Astrocyte of the hippocampus (primary cell): Measurements from ENCODE around the gene SPATA25.
"Not testable (repeated sequence)": the region's sequence is repeated elsewhere in the genome, so short reads cannot be mapped to it uniquely, and the experiment has no call there.

ENCODE experiments used
- DNase-seq: peaks from one replicate; pipeline ENCODE4 v3.0.0; 2011; ENCODE audit warnings: low read depth, low spot score

SPATA25 gene

GRCh38 chr20:45887346-45887715, at the start of gene SPATA25:
Gene SPATA25 (minus strand): TSS chr20:45887622. CDS start chr20:45887590, 32 bp downstream.
- no peak for DNase-seq

- DNase-seq, result no peak
Measured at GRCh38 chr20:45935416-45936046, 48.1 kb upstream of the SPATA25 start.

GRCh38 chr20:45934586-45935415, 47.4 kb upstream of the SPATA25 start, which contains the start of gene PCIF1:
Gene PCIF1 (plus strand): TSS chr20:45934683. CDS start chr20:45939000, 4,317 bp downstream.
- peak; percentile 100 for DNase-seq

GRCh38 chr20:45934046-45934585, 46.7 kb upstream of the SPATA25 start:
- DNase-seq, result peak; percentile 63

- DNase-seq, result peak; percentile 81
Measured at GRCh38 chr20:45933266-45934045, 46.0 kb upstream of the SPATA25 start.

- not testable (repeated sequence) for DNase-seq
Measured at GRCh38 chr20:45931680-45932079, 44.3 kb upstream of the SPATA25 start.

GRCh38 chr20:45927071-45927878, 39.9 kb upstream of the SPATA25 start:
- no peak for DNase-seq

- no peak for DNase-seq
Measured at GRCh38 chr20:45926731-45927070, 39.3 kb upstream of the SPATA25 start.

- DNase-seq, result no peak
Measured at GRCh38 chr20:45925821-45926506, 38.5 kb upstream of the SPATA25 start.

GRCh38 chr20:45924391-45925261, 37.2 kb upstream of the SPATA25 start:
- no peak for DNase-seq

GRCh38 chr20:45921337-45922189, 34.1 kb upstream of the SPATA25 start:
- DNase-seq, result no peak

- DNase-seq, result no peak
Measured at GRCh38 chr20:45920462-45921336, 33.3 kb upstream of the SPATA25 start.

- DNase-seq, result peak; percentile 78
Measured at GRCh38 chr20:45919542-45920399, 32.3 kb upstream of the SPATA25 start.

- no peak for DNase-seq
Measured at GRCh38 chr20:45918779-45919537, 31.5 kb upstream of the SPATA25 start.

GRCh38 chr20:45918182-45918737, 30.8 kb upstream of the SPATA25 start:
- DNase-seq, result no peak

- DNase-seq, result no peak
Measured at GRCh38 chr20:45917790-45918141, 30.3 kb upstream of the SPATA25 start.
